H1 (cell line): Measurements from ENCODE around the gene GPR160. TPM values are rescaled to one million over a fixed set of nuclear protein-coding genes. Genes with fewer than 3 reads are reported as not detected.

Source experiments
- CTCF ChIA-PET: fragments of 300-600 bp; sonication (Branson Sonifier 250); formaldehyde crosslinking; loops from one replicate; lab custom pipeline; 2021; ENCODE audit not compliant: partially characterized antibody; lab: Charles Lee
- POLR2A ChIA-PET: fragments of 300-600 bp; sonication (Branson Sonifier 250); formaldehyde crosslinking; loops from one replicate; lab custom pipeline; 2021; ENCODE audit warnings: inconsistent platforms; ENCODE audit not compliant: partially characterized antibody; lab: Charles Lee
- DNase-seq, 2 experiments: peaks; one replicate each; pipeline versions ENCODE4 v3.0.0 to v3.0.0-alpha.2; 2010 to 2022; ENCODE audit warnings: low spot score in 2 of 2, low read depth in 1 of 2, mixed read lengths in 1 of 2
- FAIRE-seq: peaks from 2 replicates; lab custom pipeline; 2011; peaks lifted over from hg19 to GRCh38; lab: Jason Lieb, UNC
- H2AFZ ChIP-seq: 2 replicates; pipeline ENCODE4 v1.8.1; 2012; ENCODE audit warnings: low read length, inconsistent platforms
- H2AK5ac ChIP-seq: 2 replicates; pipeline ENCODE4 v1.6.1; 2013; ENCODE audit warnings: low read depth, low read length
- H2BK120ac ChIP-seq: replicated peaks from 2 replicates; pipeline ENCODE3; 2013; ENCODE audit warnings: low read depth, low read length, inconsistent platforms
- H2BK12ac ChIP-seq: 2 replicates; pipeline ENCODE4 v1.6.1; 2013; ENCODE audit warnings: low read depth, low read length
- H2BK15ac ChIP-seq: 2 replicates; pipeline ENCODE4 v1.6.1; 2013; ENCODE audit warnings: low read length
- H2BK20ac ChIP-seq: 2 replicates; pipeline ENCODE4 v1.6.1; 2013; ENCODE audit warnings: low read length
- H2BK5ac ChIP-seq: 2 replicates; pipeline ENCODE4 v1.6.1; 2013; ENCODE audit warnings: low read depth, low read length
- H3K14ac ChIP-seq: 2 replicates; pipeline ENCODE4 v1.6.1; 2013; ENCODE audit warnings: inconsistent platforms; ENCODE audit not compliant: insufficient read length
- H3K18ac ChIP-seq: 2 replicates; pipeline ENCODE4 v1.6.1; 2013; ENCODE audit warnings: low read length; ENCODE audit errors: extremely low read depth
- H3K23ac ChIP-seq: 2 replicates; pipeline ENCODE4 v1.6.1; 2013; ENCODE audit warnings: inconsistent platforms; ENCODE audit not compliant: insufficient read length
- H3K23me2 ChIP-seq: 2 replicates; pipeline ENCODE4 v1.6.1; 2013; ENCODE audit warnings: low read depth, low read length
- H3K27ac ChIP-seq: 2 replicates; pipeline ENCODE4 v1.6.1; 2011; ENCODE audit warnings: low read depth, low read length, inconsistent platforms
- H3K27me3 ChIP-seq, 4 experiments: replicated peaks in 1 of 4; 1 replicate in 1 of 4; 2 replicates in 3 of 4; pipeline versions ENCODE4 v1.6.1 to v1.8.1; 2011 to 2013; ENCODE audit warnings: low read length in 3 of 4, mild to moderate bottlenecking in 3 of 4, inconsistent platforms in 2 of 4, mixed read lengths in 2 of 4, moderate library complexity in 1 of 4; ENCODE audit not compliant: control insufficient read depth in 3 of 4, insufficient read depth in 3 of 4; ENCODE audit errors: extremely low read depth in 1 of 4
- H3K36me3 ChIP-seq, 4 experiments: 2 replicates each; pipeline versions ENCODE4 v1.6.1 to v1.8.1; 2011 to 2013; ENCODE audit warnings: mild to moderate bottlenecking in 4 of 4, low read length in 3 of 4, moderate library complexity in 2 of 4, control low read depth in 1 of 4, inconsistent platforms in 1 of 4; ENCODE audit not compliant: insufficient read depth in 4 of 4, control insufficient read depth in 2 of 4
- H3K4ac ChIP-seq: replicated peaks from 2 replicates; pipeline ENCODE3; 2013; ENCODE audit warnings: low read length, low read depth, mixed read lengths, inconsistent platforms; ENCODE audit not compliant: insufficient read length
- H3K4me1 ChIP-seq, 4 experiments: replicated peaks in 1 of 4; 1 replicate in 1 of 4; 2 replicates in 3 of 4; pipeline versions ENCODE4 v1.6.1 to v1.8.1; 2011 to 2013; ENCODE audit warnings: low read length in 3 of 4, inconsistent platforms in 2 of 4, mixed read lengths in 1 of 4; ENCODE audit not compliant: insufficient read depth in 4 of 4, control insufficient read depth in 3 of 4
- H3K4me2 ChIP-seq, 2 experiments: 2 replicates each; pipeline versions ENCODE4 v1.6.1 to v1.8.1; 2011 to 2013; ENCODE audit warnings: low read depth in 2 of 2, low read length in 2 of 2, control low read depth in 1 of 2, inconsistent platforms in 1 of 2, mild to moderate bottlenecking in 1 of 2; ENCODE audit not compliant: insufficient read depth in 1 of 2
- H3K4me3 ChIP-seq, 4 experiments: fragments of 200-600, 300-600 bp in 1 of 4; sonication (generic), shearing (Covaris generic), sonication (Bioruptor Twin) in 1 of 4; 2 replicates each; pipeline versions ENCODE4 v1.5.1 to v1.8.1; 2011 to 2016; ENCODE audit warnings: low read length in 4 of 4, low read depth in 3 of 4, control low read depth in 2 of 4, inconsistent platforms in 2 of 4, mild to moderate bottlenecking in 2 of 4, mixed read lengths in 1 of 4, moderate library complexity in 1 of 4; ENCODE audit not compliant: insufficient read depth in 2 of 4; ENCODE audit errors: extremely low read depth in 1 of 4
- H3K56ac ChIP-seq: replicated peaks from 2 replicates; pipeline ENCODE3; 2013; ENCODE audit warnings: low read depth, mild to moderate bottlenecking, mixed read lengths, low read length, inconsistent platforms; ENCODE audit not compliant: insufficient read length
- H3K79me1 ChIP-seq: 2 replicates; pipeline ENCODE4 v1.6.1; 2013; ENCODE audit warnings: low read depth, low read length, control low read depth
- H3K79me2 ChIP-seq, 2 experiments: 2 replicates each; pipeline versions ENCODE4 v1.6.1 to v1.8.1; 2012 to 2013; ENCODE audit warnings: low read length in 2 of 2, mild to moderate bottlenecking in 2 of 2, inconsistent platforms in 1 of 2; ENCODE audit not compliant: insufficient read depth in 2 of 2, control insufficient read depth in 1 of 2
- H3K9ac ChIP-seq, 4 experiments: replicated peaks in 1 of 4; 1 replicate in 1 of 4; 2 replicates in 3 of 4; pipeline versions ENCODE4 v1.6.1 to v1.8.1; 2011 to 2013; ENCODE audit warnings: low read depth in 3 of 4, low read length in 3 of 4, control low read depth in 2 of 4, mild to moderate bottlenecking in 2 of 4, moderate library complexity in 2 of 4, inconsistent platforms in 1 of 4; ENCODE audit errors: extremely low read depth in 1 of 4
- H3K9me3 ChIP-seq, 2 experiments: 2 replicates each; pipeline versions ENCODE4 v1.6.1 to v1.8.1; 2012 to 2013; ENCODE audit warnings: mild to moderate bottlenecking in 2 of 2, moderate library complexity in 2 of 2, control low read depth in 1 of 2, inconsistent platforms in 1 of 2, low read depth in 1 of 2, low read length in 1 of 2, mixed read lengths in 1 of 2; ENCODE audit not compliant: insufficient read depth in 2 of 2
- H4K20me1 ChIP-seq, 2 experiments: replicated peaks in 1 of 2; 2 replicates each; pipeline versions ENCODE3 to v1.8.1; 2011 to 2013; ENCODE audit warnings: inconsistent platforms in 2 of 2, low read length in 2 of 2, mild to moderate bottlenecking in 1 of 2; ENCODE audit not compliant: insufficient read depth in 2 of 2, control insufficient read depth in 1 of 2
- H4K5ac ChIP-seq: 2 replicates; pipeline ENCODE4 v1.6.1; 2013; ENCODE audit warnings: low read length, low read depth, mixed read lengths, inconsistent platforms; ENCODE audit not compliant: insufficient read length
- H4K8ac ChIP-seq: 2 replicates; pipeline ENCODE4 v1.8.0; 2013; ENCODE audit warnings: mild to moderate bottlenecking, moderate library complexity, low read length, inconsistent platforms; ENCODE audit not compliant: insufficient read depth; ENCODE audit errors: extremely low read depth
- H4K91ac ChIP-seq: replicated peaks from 2 replicates; pipeline ENCODE3; 2013; ENCODE audit warnings: low read length, mixed read lengths, inconsistent platforms; ENCODE audit not compliant: insufficient read length
- SIRT6 ChIP-seq: IDR thresholded peaks from one replicate; pipeline ENCODE4 v1.7.1; 2012; ENCODE audit warnings: low read length, inconsistent platforms
- TCF12 ChIP-seq: IDR thresholded peaks from 2 replicates; pipeline ENCODE4 v1.6.1; 2011; ENCODE audit warnings: low read depth, mild to moderate bottlenecking, low read length
- WGBS, 2 experiments: shearing (Covaris generic) in 1 of 2; methylation state at CpG; one replicate each; pipeline versions ENCODE4 v1.1.6 to v1.1.7; 2013 to 2015; ENCODE audit warnings: low lambda C conversion rate in 2 of 2, mixed read lengths in 2 of 2, inconsistent platforms in 1 of 2, low coverage in 1 of 2, missing lambda C conversion rate in 1 of 2; ENCODE audit not compliant: insufficient replicate concordance in 2 of 2, insufficient coverage in 1 of 2, insufficient read length in 1 of 2; ENCODE audit errors: extremely low coverage in 1 of 2, missing lambda C conversion rate in 1 of 2; 5-methylcytosine and 5-hydroxymethylcytosine counted together
- polyA plus RNA-seq, 7 experiments: library from polyadenylated mRNA; depleted of rRNA in 3 of 7; stranded (reverse) in 5 of 7; unstranded in 2 of 7; fragments of >200 nt in 5 of 7; fragments of 200-250 nt in 2 of 7; gene quantifications; 1 replicate in 5 of 7; 2 replicates in 1 of 7; 4 replicates in 1 of 7; pipeline versions ENCODE4 v1.2.1 to v1.2.3, GENCODE V29; 2011 to 2013; ENCODE audit warnings: missing spikeins in 2 of 7, mixed read lengths in 2 of 7
- total RNA-seq: library from RNA; stranded (reverse); fragmentation: NEBNext Ultra II Directional; extraction: Animal tissue kit (Norgen Biotek cat#: 25700); gene quantifications from 2 replicates; pipeline ENCODE4 v1.2.1, GENCODE V29; 2021

The GPR160 gene
- total and polyA plus RNA-seq, 2 of the 8 experiments (the other 6 are each of a cell fraction or from before 2014, with no cell fraction given), result 14.3 to 16.6 TPM

GRCh38 chr3:170075441-170076091 is 37.8 kb downstream of the GPR160 start:
- Histone ChIP-seq H3K14ac (no peak overlapping the region), H3K4ac (no peak overlapping the region), H3K23me2 (no peaks in the 10 kb centered on the region), H2BK20ac (no peak overlapping the region), H2BK12ac (no peak overlapping the region), H3K4me3 (no peak overlapping the region), H3K79me2 (no peaks in the 10 kb centered on the region), H3K4me1 (peaks cover 0 to 2% (median 0%) of the 10 kb centered on the region in 4 experiments; a peak in 1 of 7 replicates), H4K91ac (no peak overlapping the region), H4K8ac (no peak overlapping the region), H3K27me3 (no peaks in the 10 kb centered on the region), H3K56ac (no peak overlapping the region), H3K27ac (no peak overlapping the region), H2AK5ac (no peak overlapping the region), H2BK5ac (no peak overlapping the region), H2AFZ (no peak overlapping the region)
- CTCF ChIA-PET, result no interaction called here
- DNase-seq, result no peak
- TF ChIP-seq TCF12 (no peak), SIRT6 (no peak)
- TF ChIP-seq, all 59 proteins: peak for 0
- H3K23ac ChIP-seq, result no peak overlapping the region
- no peaks in the 10 kb centered on the region for H3K36me3 ChIP-seq
- no peak overlapping the region for H3K18ac ChIP-seq
- H3K9ac ChIP-seq, result no peak overlapping the region
- no peak overlapping the region for H2BK120ac ChIP-seq
- peaks cover 0 to 3% of the 10 kb centered on the region in 2 experiments; a peak in 1 of 4 replicates for H3K9me3 ChIP-seq
- 92% methylated on average over 4 of the region's 4 CpGs; no CpG with 5 or more reads in 1 of the 2 experiments for WGBS, 2 experiments
- no peak overlapping the region for H3K4me2 ChIP-seq
- POLR2A ChIA-PET, result no interaction called here
- H3K79me1 ChIP-seq, result no peaks in the 10 kb centered on the region
- FAIRE-seq, result no peak
- H4K5ac ChIP-seq, result no peak overlapping the region
- H4K20me1 ChIP-seq, result no peaks in the 10 kb centered on the region
- H2BK15ac ChIP-seq, result no peak overlapping the region
